Activated gamma-delta T cell (primary cell): ENCODE data around the gene ROGDI.
"Not testable (repeated sequence)": the region's sequence is repeated elsewhere in the genome, so short reads cannot be mapped to it uniquely, and the experiment has no call there.

Experiments
- DNase-seq: peaks from one replicate; lab custom pipeline; 2025; lab: John Stamatoyannopoulos, UW

ROGDI gene

GRCh38 chr16:4792951-4793513, 9.4 kb downstream of the ROGDI start:
- DNase-seq, result no peak

DNA sequence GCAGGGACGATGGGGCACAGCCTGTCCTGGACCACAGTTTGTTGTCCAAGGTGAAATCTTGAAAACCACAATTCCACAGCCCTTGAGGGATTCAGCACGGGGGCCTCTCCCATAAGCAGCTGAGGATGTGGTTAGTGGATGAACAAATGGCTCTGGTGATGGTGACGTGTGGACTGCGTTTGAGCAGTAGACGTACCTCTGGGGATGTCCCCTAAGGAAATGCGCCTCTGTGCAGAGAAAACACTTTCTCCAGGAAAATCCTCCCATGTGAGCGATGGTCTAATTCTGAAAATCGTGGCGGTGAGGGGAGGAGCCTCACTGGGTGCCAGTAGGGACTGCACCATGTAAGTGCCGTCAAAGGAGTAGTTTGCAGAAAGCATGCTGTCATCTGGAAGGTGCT, 11.6 kb downstream of the ROGDI start:
- no peak for DNase-seq

DNA sequence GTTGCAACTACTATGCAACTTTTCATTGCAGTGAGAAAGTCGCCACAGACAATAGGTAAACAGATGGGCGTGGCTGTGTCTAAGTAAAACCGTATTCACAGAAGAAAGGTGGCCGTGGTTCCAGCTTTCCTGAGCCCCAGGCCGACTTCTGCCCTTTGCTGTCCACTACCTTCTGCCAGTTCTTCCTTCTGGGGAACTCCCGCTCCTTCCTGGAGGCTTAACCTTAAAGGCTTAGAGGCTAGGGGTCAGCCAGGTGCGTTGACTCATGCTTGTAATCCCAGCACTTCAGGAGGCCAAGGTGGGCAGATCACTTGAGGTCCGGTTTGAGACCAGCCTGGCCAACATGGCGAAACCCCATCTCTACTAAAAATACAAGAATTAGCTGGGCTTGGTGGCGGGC, 12.2 kb downstream of the ROGDI start:
- no peak for DNase-seq

DNA sequence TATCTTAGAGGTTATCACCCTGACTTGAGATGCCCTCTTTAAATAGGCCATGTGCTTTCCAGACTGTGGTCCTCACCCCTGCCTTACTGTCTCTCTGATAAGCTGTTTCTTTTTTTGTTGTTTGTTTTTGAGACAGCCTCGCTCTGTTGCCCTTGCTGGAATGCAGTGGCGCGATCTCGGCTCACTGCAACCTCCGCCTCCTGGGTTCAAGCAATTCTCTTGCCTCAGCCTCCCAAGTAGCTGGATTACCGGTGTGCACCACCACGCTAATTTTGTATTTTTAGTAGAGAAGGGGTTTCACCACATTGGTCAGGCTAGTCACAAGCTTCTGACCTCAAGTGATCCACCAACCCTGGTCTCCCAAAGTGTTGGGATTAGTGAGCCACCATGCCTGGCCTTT, 13.5 kb downstream of the ROGDI start:
- DNase-seq, result no peak

DNA sequence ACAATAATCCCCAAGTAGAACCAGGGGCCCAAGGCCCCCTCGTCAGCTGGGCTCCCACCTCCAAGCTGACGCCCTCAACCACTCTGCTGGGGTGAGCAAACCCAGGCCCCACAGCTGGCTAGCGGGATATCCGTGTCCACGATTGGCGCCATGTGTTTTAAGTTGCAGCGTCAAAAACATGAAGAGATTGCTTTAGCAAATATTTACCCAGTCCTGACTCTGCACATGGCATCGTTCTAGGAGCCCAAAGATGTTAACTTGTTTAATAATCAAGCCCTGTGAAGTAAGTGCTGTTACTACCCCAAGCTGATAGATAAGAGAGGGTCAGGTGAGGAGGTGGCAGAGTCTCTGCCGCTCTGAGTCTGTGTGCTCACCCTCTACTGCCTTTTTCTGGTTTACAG, 13.9 kb downstream of the ROGDI start:
- DNase-seq, result no peak

DNA sequence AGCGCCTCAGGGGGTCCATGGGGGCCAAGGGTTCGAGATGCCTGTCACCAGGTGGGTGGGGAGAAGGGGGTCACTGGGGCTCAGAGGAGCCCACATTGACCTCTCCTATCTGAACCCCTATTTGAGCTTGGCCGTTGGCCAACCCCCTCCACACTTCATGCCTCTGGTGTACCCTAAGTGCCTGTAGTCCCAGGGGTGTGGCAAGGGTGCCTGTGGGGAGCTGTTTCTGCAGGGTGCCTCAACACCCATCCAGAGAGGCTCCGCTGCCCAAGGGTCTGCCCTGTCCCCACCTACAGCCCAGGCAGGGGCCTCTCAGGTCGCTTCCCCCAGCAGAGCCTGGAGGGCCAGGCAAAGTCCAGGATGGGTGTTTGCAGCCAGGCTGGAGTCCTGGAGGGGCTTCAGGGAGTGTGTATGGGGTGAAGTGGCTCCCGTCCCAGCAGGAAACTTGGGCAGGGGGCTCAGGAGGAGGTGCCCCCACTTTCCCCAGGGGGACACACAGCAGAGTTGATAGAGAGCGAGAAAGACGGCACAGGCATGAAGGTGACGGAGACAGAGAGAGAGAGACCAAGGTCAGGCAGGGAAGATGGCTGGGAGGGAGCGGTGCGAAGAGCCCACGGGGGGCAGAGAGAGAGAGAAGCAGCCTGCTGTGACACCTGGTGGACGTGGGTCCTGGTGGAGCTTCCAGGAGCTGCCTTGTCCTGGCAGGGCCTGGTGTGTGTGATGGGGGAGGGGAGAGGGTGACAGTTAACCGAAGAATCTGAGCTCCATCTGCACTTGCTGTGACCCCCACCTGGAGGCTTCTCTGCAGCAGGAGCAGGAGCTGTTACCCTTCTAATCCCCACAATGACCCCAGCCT, 14.6 kb downstream of the ROGDI start, which contains the start of gene SEPTIN12:
TSS of gene SEPTIN12 (minus strand) at position 719 of the 856 bp plus-strand sequence. CDS start at position 19, 700 bp downstream.
- no peak for DNase-seq

- DNase-seq, result no peak
These were observed 15.4 kb downstream of the ROGDI start for GRCh38 chr16:4787068-4787467.

DNA sequence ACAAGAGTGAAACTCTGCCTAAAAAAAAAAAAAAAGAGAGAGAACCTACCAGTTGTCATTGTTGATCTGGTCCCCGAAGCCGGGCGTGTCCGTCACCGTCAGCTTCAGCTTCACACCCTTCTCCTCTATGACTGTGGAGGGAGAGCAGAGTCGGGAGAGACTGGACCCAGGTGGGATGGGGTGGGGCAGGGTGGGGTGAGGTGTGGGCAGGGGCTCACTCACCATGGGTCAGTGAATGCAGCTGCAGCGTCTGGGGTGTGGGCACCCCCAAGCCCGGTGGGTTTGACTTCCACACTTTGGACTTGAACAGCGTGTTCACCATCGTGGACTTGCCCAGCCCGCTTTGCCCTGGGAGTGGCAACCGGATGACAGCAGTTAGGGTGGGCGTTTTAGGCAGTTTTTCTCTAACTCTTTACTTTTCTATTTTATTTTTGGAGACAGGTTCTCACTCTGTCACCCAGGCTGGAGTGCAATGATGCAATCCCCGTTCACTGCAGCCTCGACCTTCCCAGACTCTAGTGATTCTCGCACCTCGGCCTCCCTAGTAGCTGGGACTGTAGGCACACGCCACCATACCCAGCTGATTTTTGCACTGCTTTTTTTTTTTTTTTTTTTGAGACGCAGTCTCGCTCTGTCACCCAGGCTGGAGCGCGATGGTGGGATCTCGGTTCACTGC, 16.5 kb downstream of the ROGDI start:
- DNase-seq, result no peak

GRCh38 chr16:4784444-4784987, 17.9 kb downstream of the ROGDI start:
- DNase-seq, result not testable (repeated sequence)

GRCh38 chr16:4783951-4784336, 18.5 kb downstream of the ROGDI start:
- no peak for DNase-seq

GRCh38 chr16:4783251-4783950, 19.0 kb downstream of the ROGDI start:
- no peak for DNase-seq

GRCh38 chr16:4780235-4780634, 22.2 kb downstream of the ROGDI start:
- no peak for DNase-seq

- DNase-seq, result no peak
These were observed 24.4 kb downstream of the ROGDI start for GRCh38 chr16:4778050-4778392.

- no peak for DNase-seq
These were observed 24.9 kb downstream of the ROGDI start for GRCh38 chr16:4777339-4778049.

GRCh38 chr16:4776141-4776705, 26.2 kb downstream of the ROGDI start:
- no peak for DNase-seq

GRCh38 chr16:4775005-4775404, 27.4 kb downstream of the ROGDI start:
- no peak for DNase-seq

GRCh38 chr16:4772351-4772750, 30.1 kb downstream of the ROGDI start:
- DNase-seq, result no peak

GRCh38 chr16:4771646-4772045, 30.8 kb downstream of the ROGDI start:
- DNase-seq, result no peak

- DNase-seq, result no peak
These were observed 33.2 kb downstream of the ROGDI start for GRCh38 chr16:4769306-4769638.

GRCh38 chr16:4768549-4769305, 33.7 kb downstream of the ROGDI start:
- peak; percentile 63 for DNase-seq
